Thoracic aorta (tissue), 2 donors: ENCODE measurements around the gene POU2F1. TPM values are rescaled to one million over a fixed set of nuclear protein-coding genes. Genes with fewer than 3 reads are reported as not detected.
A peak's percentile ranks its signal among the peaks of the same experiment; 100 is the strongest.

Experiments used
- ATAC-seq: fragments of 150-250 bp; one replicate; pipeline ENCODE4 v1.8.0; 2017; ENCODE audit warnings: low read depth; ENCODE audit not compliant: insufficient number of reproducible peaks, low FRiP score
- DNase-seq: peaks from one replicate; pipeline ENCODE4 v3.0.0-alpha.2; 2020; ENCODE audit warnings: low spot score
- H3K27ac ChIP-seq, 2 donors: fragments of 200-600 bp; sonication (generic); 1 replicate in 1 of 2; 2 replicates in 1 of 2; pipeline ENCODE4 v1.5.1; 2016; ENCODE audit warnings: mild to moderate bottlenecking in 2 of 2, moderate library complexity in 2 of 2
- H3K27me3 ChIP-seq: fragments of 200-600 bp; sonication (generic); replicated peaks from 2 replicates; pipeline ENCODE4 v1.6.0; 2016; ENCODE audit warnings: mild to moderate bottlenecking; ENCODE audit not compliant: insufficient read depth
- H3K36me3 ChIP-seq: fragments of 200-600 bp; sonication (generic); one replicate; pipeline ENCODE4 v1.5.1; 2016
- H3K4me1 ChIP-seq, 2 donors: fragments of 200-600 bp; sonication (generic); 1 replicate in 1 of 2; 2 replicates in 1 of 2; pipeline versions ENCODE4 v1.5.1 to v1.6.0; 2016; ENCODE audit warnings: low read depth in 2 of 2, mild to moderate bottlenecking in 1 of 2; ENCODE audit not compliant: control insufficient read depth in 1 of 2
- H3K4me3 ChIP-seq: fragments of 200-600 bp; sonication (generic); 2 replicates; pipeline ENCODE4 v1.5.1; 2016; ENCODE audit warnings: mild to moderate bottlenecking
- H3K9me3 ChIP-seq: fragments of 200-600 bp; sonication (generic); 2 replicates; pipeline ENCODE4 v1.5.1; 2016
- total RNA-seq, 2 donors: library from RNA; depleted of rRNA; stranded (reverse); fragments of >200 nt; gene quantifications; one replicate each; pipeline versions ENCODE4 v1.1.0 to v1.2.3, GENCODE V29; 2016
- TF ChIP-seq, protein P1 (sequence below): fragments of 200-600 bp; sonication (generic); IDR thresholded peaks from one replicate; pipeline ENCODE4 v1.5.1; 2019; ENCODE audit warnings: antibody characterized with exemption

The POU2F1 gene
- 10 to 100 TPM; 15.3 to 25.5 TPM for total RNA-seq

- TF ChIP-seq, protein P1, sequence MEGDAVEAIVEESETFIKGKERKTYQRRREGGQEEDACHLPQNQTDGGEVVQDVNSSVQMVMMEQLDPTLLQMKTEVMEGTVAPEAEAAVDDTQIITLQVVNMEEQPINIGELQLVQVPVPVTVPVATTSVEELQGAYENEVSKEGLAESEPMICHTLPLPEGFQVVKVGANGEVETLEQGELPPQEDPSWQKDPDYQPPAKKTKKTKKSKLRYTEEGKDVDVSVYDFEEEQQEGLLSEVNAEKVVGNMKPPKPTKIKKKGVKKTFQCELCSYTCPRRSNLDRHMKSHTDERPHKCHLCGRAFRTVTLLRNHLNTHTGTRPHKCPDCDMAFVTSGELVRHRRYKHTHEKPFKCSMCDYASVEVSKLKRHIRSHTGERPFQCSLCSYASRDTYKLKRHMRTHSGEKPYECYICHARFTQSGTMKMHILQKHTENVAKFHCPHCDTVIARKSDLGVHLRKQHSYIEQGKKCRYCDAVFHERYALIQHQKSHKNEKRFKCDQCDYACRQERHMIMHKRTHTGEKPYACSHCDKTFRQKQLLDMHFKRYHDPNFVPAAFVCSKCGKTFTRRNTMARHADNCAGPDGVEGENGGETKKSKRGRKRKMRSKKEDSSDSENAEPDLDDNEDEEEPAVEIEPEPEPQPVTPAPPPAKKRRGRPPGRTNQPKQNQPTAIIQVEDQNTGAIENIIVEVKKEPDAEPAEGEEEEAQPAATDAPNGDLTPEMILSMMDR = peak; percentile 68
- H3K4me3 ChIP-seq = peak within 1 kb of the TSS; percentile 91
Observed at GRCh38 chr1:167220537-167221125, at the start of gene POU2F1. TSS of gene POU2F1 (plus strand) at chr1:167220886. CDS start at chr1:167220898, 12 bp downstream.

DNA sequence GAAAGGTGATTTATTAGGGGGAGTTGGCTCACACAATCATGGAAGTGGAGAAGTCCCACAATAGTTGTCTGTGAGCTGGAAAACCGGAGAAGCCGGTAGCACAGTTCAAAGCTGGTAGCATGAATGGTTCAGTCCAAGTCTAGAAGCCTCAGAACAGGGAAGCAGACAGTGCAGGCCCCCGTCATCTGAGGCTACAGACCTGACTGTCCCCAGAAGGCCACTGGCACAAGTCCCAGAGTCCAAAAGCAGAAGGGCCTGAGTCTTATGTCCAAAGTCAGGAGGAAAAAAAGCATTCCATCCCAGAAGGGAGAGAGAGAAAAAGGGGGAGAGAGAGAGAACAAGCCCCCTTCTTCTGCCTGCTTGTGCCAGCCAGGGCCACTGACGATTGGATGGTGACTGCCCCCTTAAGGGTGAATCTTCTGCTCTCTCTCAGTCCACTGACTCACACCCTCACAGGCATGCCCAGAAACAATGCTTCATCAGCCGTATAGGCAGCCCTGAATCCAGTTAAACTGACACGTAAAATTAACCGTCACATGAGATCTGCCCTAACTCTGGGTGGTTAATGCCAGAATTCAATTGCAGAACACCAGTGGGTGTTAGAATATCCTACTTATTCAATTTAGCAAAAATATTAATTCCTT lies 49.3 kb upstream of the POU2F1 start:
- DNase-seq = no peak
- Histone ChIP-seq H3K4me3 (no peak overlapping the region), H3K4me1 (no peaks in the 10 kb centered on the region), H3K9me3 (no peaks in the 10 kb centered on the region), H3K36me3 (no peaks in the 10 kb centered on the region), H3K27ac (no peak overlapping the region), H3K27me3 (no peaks in the 10 kb centered on the region)
- no peak for ATAC-seq
- TF ChIP-seq, protein P1 = no peak

More at GRCh38 chr1:167220537-167221125, at the start of gene POU2F1:
- ATAC-seq (peak; percentile 97), DNase-seq (peak; percentile 90)
- H3K27ac ChIP-seq = peak within 1 kb of the TSS; percentile 91 to 93
- no peaks in the 10 kb centered on the region for H3K9me3 ChIP-seq
- no peaks in the 10 kb centered on the region for H3K27me3 ChIP-seq
- no peaks in the 10 kb centered on the region for H3K36me3 ChIP-seq
- peaks cover 6 to 34% of the 10 kb centered on the region in 2 donors for H3K4me1 ChIP-seq

GRCh38 chr1:167173516-167174184 lies 47.0 kb upstream of the POU2F1 start:
- H3K36me3 ChIP-seq = no peaks in the 10 kb centered on the region
- DNase-seq (no peak), ATAC-seq (no peak)
- no peaks in the 10 kb centered on the region for H3K27me3 ChIP-seq
- no peaks in the 10 kb centered on the region for H3K9me3 ChIP-seq
- H3K4me3 ChIP-seq = no peak overlapping the region
- H3K27ac ChIP-seq = no peak overlapping the region
- no peaks in the 10 kb centered on the region for H3K4me1 ChIP-seq
- TF ChIP-seq, protein P1 = no peak

- Histone ChIP-seq H3K27ac (no peak overlapping the region), H3K36me3 (no peaks in the 10 kb centered on the region), H3K27me3 (no peaks in the 10 kb centered on the region), H3K4me1 (no peaks in the 10 kb centered on the region), H3K9me3 (no peaks in the 10 kb centered on the region), H3K4me3 (no peak overlapping the region)
- ATAC-seq (no peak), DNase-seq (no peak)
- TF ChIP-seq, protein P1 = no peak
Observed at GRCh38 chr1:167175901-167176300, 44.8 kb upstream of the POU2F1 start.

- TF ChIP-seq, protein P1 = no peak
- Histone ChIP-seq H3K27me3 (no peaks in the 10 kb centered on the region), H3K4me1 (no peaks in the 10 kb centered on the region), H3K4me3 (no peak overlapping the region), H3K36me3 (no peaks in the 10 kb centered on the region), H3K27ac (no peak overlapping the region), H3K9me3 (no peaks in the 10 kb centered on the region)
- no peak for ATAC-seq
- DNase-seq = no peak
Observed at GRCh38 chr1:167178831-167179230, 41.9 kb upstream of the POU2F1 start.
